Ureter (tissue), 1 donor: Measurements from ENCODE around the gene TMCO4. TPM values are rescaled to one million over a fixed set of nuclear protein-coding genes. Genes with fewer than 3 reads are reported as not detected.

Experiments
- DNase-seq: peaks from one replicate; pipeline ENCODE4 v3.0.0-alpha.2; 2020; ENCODE audit warnings: low spot score
- total RNA-seq: library from RNA; stranded (reverse); gene quantifications from one replicate; pipeline ENCODE4 v1.2.4, GENCODE V29; 2023
- donor health status: DM: yes; HTN: yes; CAD: no.

TMCO4 gene
- total RNA-seq, 1 donor from 2014 or later: 60.8 TPM

GRCh38 chr1:19749685-19750084 is 50.0 kb downstream of the TMCO4 start:
- no peak for DNase-seq

GRCh38 chr1:19747761-19748160 is 52.0 kb downstream of the TMCO4 start:
- no peak for DNase-seq

GRCh38 chr1:19744886-19745285 is 54.8 kb downstream of the TMCO4 start:
- no peak for DNase-seq

- no peak for DNase-seq
These were observed 55.4 kb downstream of the TMCO4 start for GRCh38 chr1:19744335-19744743.

GRCh38 chr1:19743793-19744192 is 55.9 kb downstream of the TMCO4 start:
- DNase-seq: no peak

- no peak for DNase-seq
These were observed 56.5 kb downstream of the TMCO4 start for GRCh38 chr1:19743180-19743579.

- no peak for DNase-seq
These were observed 60.1 kb downstream of the TMCO4 start for GRCh38 chr1:19739628-19740027.

GRCh38 chr1:19738669-19739068 is 61.0 kb downstream of the TMCO4 start:
- no peak for DNase-seq

GRCh38 chr1:19738076-19738475 is 61.6 kb downstream of the TMCO4 start:
- DNase-seq: no peak

GRCh38 chr1:19737104-19737825 is 62.5 kb downstream of the TMCO4 start:
- no peak for DNase-seq

- DNase-seq: peak; percentile 75
These were observed 64.1 kb downstream of the TMCO4 start for GRCh38 chr1:19735440-19736127.

GRCh38 chr1:19734472-19734999 is 65.2 kb downstream of the TMCO4 start:
- DNase-seq: no peak

- no peak for DNase-seq
These were observed 65.7 kb downstream of the TMCO4 start for GRCh38 chr1:19734056-19734455.

GRCh38 chr1:19733615-19734014 is 66.1 kb downstream of the TMCO4 start:
- DNase-seq: no peak

- no peak for DNase-seq
These were observed 68.3 kb downstream of the TMCO4 start for GRCh38 chr1:19731311-19731821.

GRCh38 chr1:19730793-19731192 is 68.9 kb downstream of the TMCO4 start:
- no peak for DNase-seq

- no peak for DNase-seq
These were observed 69.5 kb downstream of the TMCO4 start for GRCh38 chr1:19730232-19730631.

- DNase-seq: no peak
These were observed 71.1 kb downstream of the TMCO4 start for GRCh38 chr1:19728413-19729145.

GRCh38 chr1:19725606-19726005 is 74.1 kb downstream of the TMCO4 start:
- no peak for DNase-seq

GRCh38 chr1:19723874-19724273 is 75.8 kb downstream of the TMCO4 start:
- DNase-seq: no peak

- no peak for DNase-seq
These were observed 78.7 kb downstream of the TMCO4 start for GRCh38 chr1:19720973-19721372.

- DNase-seq: no peak
These were observed 79.5 kb downstream of the TMCO4 start for GRCh38 chr1:19720174-19720573.
